Stimulated activated CD4-positive, alpha-beta T cell treated with anti-CD3 and anti-CD28 coated beads, TNF-alpha, amount 100 ng/mL, for 24 hours (primary cell): ENCODE data around the gene MALT1.

ENCODE experiments used
- DNase-seq, 3 experiments: peaks; one replicate each; pipeline ENCODE4 v3.0.0-alpha.2; 2020; ENCODE audit warnings: low read depth in 3 of 3

The MALT1 gene

DNA sequence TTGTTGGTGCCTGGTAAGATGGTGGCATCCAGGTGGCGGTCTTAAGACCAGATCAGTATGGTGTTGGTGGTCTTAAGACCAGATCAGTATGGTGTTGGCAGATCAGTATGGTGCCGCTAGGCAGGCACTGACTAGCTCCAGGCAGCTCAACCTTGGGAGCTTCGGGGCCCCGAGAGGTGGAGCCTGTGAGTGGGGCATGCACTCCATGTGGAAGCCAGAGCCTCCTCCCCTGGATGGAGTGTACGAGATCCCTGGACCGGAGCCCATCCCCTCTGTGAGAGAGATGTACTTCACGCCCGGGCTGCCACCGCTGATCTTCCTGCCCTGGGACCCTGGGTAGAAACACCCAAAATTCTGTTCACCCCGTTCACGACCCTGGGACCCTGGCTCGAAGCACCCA is 19.0 kb downstream of the MALT1 start:
- no peak for DNase-seq

DNA sequence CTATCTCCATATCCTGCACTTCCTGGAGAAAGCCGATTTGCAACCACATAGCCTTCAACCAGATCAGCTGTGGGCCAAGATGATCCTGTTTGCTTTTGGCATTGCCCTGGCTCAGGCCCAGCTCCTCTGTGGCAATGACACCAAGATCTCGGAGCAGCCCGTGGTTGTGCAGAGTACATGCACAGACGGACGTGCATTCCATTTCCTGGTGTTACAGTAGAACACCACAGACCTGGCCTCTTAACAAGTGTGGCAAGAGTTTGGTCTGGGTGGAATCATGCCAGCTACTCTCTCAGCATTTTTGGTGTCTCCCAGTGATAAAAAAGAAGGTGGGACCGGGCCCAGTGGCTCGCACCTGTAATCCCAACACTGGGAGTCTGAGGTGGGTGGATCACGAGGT is 20.0 kb downstream of the MALT1 start:
- no peak for DNase-seq

DNA sequence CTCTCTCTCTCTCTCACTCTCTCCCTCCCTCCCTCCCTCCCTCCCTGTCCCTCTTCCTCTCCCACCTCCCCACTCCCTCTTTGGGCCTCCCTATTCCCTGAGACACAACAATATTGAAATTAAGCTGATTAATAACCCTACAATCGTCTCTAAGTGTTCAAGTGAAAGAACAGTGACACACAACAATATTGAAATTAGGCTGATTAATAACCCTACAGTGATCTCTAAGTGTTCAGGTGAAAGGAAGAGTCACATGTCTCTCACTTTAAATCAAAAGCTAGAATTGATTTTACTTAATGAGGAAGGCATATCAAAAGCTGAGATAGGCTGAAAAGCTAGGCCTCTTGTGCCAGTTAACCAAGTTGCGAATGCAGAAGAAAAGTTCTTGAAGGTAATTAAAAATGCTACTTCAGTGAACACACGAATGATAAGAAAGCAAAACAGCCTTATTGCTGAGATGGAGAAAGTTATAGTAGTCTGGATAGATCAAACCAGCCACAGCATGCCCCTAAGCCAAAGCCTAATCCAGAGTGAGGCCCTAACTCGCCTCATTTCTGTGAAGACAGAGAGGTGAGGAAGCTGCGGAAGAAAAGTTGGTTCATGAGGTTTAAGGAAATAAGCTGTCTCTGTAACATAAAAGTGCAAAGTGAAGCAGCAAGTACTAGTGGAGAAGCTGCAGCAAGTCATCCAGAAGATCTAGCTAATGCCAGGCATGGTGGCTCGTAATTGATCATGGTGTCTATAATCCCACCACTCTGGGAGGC is 21.3 kb downstream of the MALT1 start:
- no peak for DNase-seq

DNA sequence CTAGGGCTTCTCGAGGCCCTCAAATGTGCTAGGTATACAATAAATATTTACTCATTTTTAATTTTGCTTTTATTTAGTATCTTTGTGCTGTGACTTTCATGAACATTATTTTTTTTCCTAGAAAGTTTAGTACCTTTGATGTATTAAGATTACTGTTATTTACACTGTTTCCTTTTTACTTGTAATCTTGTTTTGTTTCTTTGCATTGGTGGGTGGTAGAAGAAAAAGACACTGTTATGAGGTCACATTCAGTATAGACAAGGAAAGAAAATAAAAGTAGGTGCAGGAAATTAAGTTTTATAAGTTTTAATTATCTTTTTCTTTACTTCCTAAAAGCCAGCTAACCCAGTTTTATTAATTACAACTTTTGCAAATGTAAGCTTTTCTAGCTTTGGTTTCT is 23.0 kb downstream of the MALT1 start:
- no peak for DNase-seq

DNA sequence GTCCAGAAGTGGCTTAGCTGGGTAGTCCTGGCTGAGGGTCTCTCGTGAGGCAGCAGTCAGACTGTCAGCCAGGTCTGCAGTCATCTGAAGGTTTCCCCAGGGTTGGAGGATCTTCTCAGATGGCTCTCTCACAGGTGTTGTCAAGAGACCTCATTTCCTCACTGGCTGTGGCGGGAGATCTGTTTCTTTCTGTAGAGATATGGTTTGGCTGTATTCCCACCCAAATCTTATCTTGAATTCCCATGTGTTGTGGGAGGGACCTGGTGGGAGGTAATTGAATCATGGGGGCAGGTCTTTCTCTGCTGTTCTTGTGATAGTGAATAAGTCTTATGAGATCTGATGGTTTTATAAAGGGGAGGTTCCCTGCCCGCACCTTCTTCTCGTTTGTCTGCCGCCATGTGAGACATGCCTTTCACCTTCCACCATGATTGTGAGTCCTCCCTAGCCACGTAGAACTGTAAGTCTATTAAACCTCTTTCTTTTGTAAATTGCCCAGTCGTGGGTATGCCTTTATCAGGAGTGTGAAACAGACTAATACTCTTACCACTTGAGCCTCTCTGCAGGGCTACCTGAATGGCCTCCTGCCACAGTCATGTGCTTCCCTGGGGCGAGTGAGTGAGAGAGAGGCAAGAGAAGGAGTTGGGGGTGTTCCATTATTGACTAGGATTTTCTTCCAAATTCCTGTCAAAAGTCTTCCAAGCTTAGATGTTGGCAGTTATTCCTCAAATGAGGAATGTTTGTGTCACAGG is 23.6 kb downstream of the MALT1 start:
- DNase-seq, result no peak

DNA sequence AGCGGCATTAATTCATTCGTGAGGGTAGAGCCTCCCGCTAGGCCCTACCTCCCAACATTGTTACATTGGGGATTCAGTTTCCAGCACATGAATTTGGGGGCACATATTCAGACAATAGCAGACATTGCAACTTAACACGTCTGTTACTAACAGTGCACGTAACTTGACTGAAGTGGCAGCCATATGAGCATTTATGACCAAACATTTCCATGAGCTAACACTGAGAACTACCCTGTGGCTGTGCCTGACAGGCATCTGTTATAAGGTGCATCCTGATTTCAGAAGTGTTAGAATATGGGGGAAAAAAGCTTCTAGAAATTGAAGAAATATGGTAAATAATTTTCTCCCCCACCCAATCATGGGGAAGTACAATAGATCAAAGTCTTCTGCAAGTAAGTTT is 24.5 kb downstream of the MALT1 start:
- DNase-seq, result no peak

DNA sequence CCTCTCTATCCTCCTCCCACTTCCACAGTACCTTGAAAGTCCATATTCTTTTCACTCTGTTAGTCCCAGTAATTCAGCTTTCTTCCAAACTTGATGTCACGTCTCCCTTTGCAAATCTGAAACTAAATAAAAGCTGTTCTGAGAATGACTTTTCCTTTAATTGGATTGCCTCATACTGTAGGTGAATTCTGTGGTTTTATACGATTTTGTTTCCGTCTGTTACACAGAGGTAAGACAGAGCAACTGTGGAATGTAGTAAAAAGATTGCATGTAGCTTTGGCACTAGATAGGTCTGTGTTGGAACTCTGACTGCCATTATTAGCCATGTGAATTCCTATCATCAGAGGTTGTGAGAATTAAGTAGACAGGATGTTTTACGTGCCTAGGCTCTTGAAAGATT is 25.9 kb downstream of the MALT1 start:
- no peak for DNase-seq

DNA sequence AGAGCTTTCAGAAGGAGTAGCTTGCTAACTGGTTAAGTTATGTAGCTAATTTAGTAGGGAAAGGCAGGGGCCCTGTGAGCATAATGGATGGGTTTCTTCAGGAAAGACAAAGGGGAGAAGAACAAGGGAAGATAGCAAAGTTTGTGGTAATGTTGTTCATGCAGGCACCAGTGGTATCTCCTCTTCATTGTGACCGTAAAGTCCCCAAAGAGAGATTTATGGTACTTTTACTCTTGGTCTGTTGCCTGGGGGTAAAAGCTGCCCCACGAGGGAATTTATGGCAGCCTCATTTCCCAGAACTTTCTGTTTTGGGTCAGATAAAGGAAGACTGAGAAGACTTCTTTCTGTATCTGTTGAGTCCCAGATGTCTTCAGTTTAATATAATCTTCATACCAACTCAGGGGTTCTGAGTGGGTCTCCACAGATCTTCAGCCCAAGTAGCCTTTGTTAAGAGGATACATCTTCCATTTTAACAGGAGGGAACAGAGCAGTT is 27.5 kb downstream of the MALT1 start:
- DNase-seq, result no peak

DNA sequence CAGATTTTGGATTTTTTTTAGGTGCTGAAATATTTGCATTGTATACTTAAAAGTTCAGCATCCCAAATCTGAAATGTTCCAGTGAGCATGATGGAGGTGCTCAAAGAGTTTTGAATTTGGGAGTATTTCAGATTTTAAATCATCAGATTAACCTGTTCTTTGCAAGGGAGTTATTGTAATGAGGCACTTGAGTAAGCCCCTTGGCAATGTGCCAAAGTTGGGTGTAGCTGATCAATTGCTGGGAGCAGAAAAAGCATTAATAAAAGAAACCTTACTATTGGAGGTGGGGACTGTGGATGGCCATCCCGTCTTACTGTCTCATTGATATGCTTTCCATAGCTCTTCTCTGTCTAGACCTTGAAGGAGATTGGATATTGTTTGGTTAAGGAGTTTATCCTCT is 28.3 kb downstream of the MALT1 start:
- no peak for DNase-seq

DNA sequence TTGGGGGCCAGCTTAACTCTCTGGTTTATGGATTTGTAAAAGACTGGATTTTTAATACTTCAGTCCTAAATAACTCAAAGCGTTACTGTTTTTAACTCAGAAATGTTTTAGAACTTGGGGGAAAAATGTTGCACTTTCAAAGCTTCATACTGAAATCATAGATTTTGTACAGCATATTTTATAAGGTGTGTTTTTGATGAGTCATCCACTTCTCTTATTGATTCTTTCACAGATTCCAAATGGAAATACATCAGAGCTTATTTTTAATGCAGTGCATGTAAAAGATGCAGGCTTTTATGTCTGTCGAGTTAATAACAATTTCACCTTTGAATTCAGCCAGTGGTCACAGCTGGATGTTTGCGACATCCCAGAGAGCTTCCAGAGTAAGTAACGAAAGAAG is 28.9 kb downstream of the MALT1 start:
- no peak for DNase-seq

DNA sequence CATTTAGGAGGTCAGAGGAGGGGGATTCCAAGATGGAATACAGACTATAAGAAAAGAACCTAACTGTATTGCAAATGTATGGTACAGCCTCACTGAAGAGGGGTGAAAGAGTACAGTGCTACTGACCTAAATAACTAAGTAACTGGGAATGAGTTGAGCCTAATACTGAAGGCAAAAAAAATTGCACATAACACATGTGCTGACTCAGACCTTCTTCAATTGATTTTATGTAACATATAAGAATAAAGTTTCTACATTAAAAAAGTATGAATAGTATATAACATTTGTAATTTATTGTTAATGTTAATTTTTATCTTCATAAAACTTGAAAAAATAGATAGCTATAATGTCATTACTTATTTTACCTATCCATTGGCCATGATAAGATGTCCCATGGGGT is 41.7 kb downstream of the MALT1 start:
- no peak for DNase-seq

DNA sequence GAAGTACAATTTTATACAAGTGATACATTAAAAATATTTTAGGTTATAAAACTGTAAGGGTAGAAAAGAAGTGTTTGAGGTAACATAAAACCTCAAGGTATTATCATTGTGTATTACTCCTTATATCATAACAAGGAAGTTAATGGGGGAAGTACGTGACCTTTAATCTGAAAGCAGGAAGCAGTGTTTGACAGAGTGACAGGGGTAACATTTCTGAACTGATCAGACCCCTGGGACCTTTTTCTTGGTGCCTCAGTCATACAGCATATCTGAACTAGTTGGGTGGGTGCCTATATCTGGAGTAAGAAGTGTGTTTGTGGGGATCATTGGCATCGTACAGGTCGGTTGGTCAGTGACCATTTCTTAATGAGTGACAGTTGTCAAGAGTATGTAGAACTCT is 43.0 kb downstream of the MALT1 start:
- no peak for DNase-seq

DNA sequence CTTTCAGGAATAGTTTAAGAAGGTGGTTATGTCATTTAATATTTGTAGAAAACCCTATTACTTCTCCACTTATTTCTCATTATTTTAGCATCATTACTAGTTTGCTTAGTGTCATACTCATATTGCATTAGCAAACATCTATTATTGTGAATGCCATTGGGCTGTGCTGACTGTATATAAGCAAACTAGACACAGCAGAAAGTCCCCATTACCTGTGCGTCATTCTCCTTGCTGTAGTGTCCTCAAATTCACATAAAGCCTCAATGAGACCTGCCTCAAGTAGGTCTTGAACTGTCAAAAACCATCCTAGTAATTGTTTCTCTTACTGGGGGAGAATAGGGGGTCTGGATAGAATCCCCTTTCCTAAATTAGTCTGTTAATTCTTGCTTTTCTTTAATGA is 43.6 kb downstream of the MALT1 start:
- no peak for DNase-seq

DNA sequence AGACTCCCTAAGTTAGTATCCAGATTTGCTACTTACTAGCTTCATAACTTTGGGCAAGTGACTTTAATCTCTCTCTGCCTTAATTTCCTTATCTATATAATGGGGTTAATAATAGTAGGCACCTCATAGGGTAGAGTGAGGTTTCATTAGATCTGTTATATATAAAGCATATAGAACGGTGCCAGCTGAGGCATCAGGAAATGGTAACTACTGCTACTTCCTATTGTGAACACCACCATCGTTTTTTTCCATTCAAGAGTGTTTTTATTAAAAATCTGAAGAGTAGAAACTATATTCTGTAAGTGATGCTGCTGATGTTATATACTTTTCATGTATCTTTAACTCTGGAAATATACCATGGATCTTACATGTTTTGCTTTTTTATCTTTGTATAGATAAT is 44.3 kb downstream of the MALT1 start:
- no peak for DNase-seq

DNA sequence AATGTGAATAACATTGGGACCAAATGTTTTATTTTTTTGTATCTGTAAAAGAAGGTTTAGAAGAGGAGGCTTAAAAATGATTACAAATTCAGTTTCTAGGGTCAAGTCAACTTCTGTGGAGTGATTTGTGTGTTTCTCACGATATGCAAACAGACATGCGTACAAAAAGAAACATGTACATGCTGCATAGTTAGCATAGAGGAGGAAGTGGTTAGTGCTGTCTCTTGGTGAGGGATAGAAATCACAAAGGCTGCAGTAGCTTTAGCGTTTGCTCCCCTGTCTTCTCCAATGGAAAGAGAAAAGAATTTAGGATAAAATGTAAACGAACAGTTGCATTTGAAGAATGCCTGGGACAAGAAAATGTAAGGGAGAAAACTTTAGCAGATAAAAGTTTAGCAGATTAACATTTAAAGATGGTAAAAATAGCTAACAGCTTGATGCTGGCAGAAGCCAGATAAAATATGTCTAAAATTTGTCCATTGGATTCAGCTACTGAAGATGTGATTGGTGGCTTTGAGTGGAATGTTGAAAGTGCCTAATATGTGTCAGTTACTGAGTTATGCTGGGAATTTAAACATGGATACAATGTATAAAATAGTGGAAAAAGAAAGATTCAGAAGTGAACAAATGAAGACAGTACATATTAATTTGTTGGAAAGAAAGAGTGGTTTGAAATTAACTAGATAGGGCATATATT is 44.9 kb downstream of the MALT1 start:
- DNase-seq, result no peak

DNA sequence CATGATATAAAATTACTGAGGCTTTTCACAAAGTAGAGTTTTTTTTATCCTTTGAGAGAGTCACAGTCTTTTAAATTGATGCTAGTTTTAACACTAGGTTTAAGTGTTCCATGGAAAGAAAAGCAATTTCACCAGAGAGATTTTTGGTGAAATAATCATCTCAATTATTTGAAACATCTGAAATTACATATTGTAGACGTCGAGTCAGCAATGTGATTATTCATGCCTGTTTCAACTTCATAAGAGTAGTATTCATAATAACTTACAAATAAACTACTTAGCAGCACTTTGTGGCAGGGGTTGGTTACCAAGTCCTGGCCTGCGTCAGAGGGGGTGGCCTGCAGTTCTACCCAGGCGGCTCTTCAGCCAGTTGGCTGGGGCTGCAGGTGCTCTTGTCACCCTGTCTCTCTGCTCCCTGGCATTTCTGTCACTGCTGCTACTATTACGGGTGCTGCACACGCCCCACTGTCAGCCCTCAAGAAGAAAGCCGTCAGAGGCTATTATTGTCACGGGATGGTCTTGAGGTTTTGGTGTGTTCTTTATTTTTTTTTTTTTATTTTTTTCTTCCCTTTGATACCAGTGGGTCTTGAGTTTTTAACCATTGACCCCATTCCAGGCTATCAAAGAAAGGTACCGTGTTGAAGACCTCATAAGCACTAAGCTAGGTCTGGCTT is 50.4 kb downstream of the MALT1 start:
- DNase-seq, result no peak

DNA sequence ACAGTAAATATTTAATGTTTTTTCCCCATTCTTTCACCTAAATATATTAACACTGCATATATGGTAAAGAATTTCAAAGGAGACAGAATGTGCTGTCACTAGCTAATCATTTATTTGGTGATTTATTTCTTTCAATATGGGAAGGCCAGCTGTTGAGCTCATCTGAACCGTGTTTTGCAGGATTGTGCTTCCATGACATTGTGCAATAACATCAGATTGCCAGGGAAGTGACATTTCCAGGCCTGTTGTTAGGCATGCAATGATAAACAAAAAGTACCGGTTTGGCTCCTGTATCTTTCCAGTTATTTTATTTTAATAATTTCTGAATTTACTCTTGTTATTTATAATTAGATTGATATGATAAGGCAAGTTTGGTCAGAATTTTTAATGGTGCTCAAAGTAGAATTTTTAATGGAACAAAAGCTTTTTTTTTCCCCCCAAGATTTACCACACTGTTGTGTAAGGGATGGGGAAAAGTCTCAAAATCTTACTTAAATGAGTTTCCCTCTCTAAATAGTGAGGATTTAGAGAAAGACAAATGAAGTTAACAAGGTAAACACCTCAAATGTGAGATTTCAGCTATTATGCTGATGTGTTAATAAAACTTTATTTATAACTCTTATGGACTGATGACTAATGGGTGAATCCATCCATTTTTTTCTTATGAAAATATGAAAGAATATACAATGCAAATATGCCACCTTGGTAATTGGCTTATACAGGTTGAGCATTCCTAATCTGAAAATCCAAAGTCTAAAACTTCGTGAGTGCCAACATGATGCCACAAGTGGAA is 52.7 kb downstream of the MALT1 start:
- no peak for DNase-seq

DNA sequence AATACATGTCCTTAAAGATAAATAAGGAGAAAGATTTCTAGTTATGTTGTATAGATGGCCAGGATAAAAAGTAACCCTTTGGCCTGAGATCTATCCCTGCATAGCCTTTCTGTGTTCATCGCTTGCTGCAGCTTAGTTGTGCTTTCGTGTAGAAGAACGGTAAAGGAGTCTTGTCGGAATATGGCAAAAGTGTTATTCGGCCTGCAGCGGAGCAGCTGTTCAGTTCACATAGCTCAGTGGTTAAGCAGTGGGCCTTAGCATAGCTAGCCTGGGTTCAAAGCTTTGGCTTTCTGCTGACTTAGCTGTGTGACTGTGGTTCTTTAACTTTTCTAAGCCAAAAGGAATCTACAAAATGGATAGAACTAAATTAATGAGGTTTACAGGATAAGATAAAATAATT is 55.4 kb downstream of the MALT1 start:
- DNase-seq, result no peak

DNA sequence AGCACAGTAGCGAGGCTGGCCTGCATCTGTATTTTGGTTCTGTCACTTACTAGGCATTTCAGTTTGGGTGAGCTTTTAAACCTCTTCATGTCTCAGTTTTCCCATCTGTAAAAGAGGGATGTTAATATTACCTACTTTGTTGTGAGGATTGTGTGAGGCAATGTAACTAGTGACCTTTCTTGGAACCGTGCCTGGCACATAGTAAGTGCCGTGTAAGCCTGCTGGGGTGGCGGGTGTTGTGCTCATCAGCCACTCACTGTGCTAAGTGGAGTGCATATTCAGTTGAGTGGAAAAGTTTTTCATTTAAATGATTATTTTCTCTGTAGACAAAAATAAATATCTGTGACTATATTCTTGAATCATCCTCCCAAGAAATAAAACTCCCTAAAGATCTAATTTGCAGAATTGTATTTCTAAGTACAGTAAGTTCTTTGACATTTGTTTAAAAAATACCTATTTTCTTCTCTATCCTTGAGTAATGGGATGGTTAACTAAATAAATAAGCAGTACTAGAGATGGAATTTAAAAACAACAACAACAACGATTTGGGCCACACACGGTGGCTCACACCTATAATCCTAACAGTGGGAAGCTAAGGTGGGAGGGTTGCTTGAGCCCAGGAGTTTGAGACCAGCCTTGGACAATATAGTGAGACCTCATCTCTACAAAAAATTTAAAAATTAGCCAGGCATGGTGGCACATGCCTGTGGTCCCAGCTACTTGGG is 56.7 kb downstream of the MALT1 start:
- no peak for DNase-seq

DNA sequence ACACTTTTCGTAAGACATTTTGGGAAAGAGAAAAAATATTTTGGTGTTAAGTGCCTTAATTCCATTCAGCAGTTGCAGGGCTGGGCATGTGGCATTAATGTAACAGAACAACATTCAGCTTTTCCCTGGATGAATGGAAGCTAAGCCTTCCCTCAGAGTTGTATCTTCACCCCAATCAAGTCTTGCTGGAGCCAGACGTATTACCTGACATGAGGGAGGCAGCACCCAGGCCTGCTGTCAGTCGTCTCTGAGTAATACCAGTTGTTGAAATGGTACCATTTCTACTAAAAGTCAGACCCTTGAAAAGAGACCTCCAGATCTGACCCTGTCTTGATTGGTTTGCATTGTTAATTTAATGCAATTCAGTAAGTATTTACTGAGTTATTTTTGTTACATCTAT is 57.5 kb downstream of the MALT1 start:
- no peak for DNase-seq

DNA sequence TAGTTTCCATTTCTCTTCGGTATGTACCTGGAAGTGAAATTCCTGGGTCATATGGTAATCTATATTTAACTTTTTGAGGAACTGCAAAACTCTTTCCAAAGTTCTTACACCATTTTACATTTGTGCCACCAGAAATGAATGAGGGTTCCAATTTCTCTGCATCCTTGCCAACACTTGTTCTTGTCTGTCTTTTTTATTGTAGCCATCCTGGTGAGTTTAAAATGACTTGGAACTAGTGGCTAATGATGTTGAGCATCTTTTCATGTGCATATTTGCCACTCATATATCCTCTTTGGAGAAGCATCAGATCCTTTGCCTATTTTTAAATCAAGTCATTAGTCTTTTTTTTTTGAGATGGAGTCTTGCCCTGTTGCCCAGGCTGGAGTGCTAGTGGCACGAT is 59.4 kb downstream of the MALT1 start:
- DNase-seq, result no peak
